G401.6 (cell line): ENCODE measurements around the gene KIFC1.
A peak's percentile ranks its signal among the peaks of the same experiment; 100 is the strongest.

Source experiments
- FAIRE-seq: peaks from 2 replicates; lab custom pipeline; 2012; peaks lifted over from hg19 to GRCh38; lab: Jason Lieb, UNC

Gene KIFC1

GRCh38 chr6:33411632-33412005 is 20.0 kb downstream of the KIFC1 start:
- no peak for FAIRE-seq

DNA sequence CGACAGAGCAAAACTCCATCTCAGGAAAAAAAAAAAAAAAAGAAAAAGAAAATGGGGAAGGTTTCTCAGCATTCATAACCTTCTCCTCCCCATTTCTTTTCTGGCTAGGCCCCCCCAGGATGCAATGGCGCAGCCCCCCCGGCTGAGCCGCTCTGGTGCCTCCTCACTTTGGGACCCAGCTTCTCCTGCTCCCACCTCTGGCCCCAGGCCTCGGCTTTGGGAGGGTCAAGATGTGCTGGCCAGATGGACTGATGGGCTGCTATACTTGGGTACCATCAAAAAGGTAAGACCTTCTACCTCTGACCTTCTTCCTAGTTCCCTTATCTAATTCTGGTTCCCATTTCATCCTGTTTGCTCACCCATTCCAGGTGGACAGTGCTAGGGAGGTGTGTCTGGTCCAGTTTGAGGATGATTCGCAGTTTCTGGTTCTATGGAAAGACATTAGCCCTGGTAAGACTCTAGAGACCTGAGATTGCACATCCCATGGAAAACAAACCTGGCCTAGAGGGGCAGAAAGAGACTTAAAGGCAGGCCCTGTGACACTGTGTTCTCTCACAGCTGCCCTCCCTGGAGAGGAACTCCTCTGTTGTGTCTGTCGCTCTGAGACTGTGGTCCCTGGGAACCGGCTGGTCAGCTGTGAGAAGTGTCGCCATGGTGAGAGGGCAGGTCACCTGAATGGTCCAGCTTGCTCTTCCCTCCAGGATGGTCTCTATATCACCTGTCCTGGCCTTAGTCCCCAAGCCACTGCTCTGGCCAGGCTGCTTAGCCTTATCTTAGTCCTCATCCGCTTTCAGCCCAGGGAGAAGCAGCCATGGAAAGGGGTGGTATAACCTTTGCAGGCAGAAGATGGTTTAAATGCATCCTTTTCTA is 20.8 kb downstream of the KIFC1 start:
- no peak for FAIRE-seq

- no peak for FAIRE-seq
Observed at GRCh38 chr6:33413241-33414120, 21.9 kb downstream of the KIFC1 start.

DNA sequence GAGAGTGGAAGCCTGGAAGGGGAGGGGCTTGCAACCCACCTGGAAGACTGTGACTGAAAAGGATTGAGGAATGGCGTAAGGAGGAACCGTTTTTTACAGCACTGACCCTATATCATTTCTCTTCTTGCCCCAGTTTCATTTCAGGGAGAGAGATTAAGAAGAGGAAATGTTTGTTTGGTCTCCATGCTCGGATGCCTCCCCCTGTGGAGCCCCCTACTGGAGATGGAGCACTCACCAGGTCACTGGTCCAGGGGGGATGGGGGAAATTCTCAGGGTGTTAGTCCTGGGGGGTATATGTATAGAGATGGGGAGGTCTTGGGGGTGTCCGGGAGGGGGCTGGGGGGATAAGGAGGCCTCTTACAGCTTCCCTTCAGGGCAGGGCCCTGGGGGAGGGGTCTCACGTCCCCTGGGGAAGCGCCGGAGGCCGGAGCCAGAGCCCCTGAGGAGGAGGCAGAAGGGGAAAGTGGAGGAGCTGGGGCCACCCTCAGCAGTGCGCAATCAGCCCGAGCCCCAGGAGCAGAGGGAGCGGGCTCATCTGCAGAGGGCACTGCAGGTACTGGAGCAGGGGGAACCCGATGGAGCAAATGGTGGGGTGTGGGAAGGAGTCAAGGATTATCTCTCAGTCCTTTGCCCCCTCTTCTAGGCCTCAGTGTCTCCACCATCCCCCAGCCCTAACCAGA is 23.1 kb downstream of the KIFC1 start:
- no peak for FAIRE-seq

GRCh38 chr6:33415831-33416230 is 24.2 kb downstream of the KIFC1 start:
- no peak for FAIRE-seq

GRCh38 chr6:33416386-33417127 is 24.9 kb downstream of the KIFC1 start:
- FAIRE-seq = no peak

DNA sequence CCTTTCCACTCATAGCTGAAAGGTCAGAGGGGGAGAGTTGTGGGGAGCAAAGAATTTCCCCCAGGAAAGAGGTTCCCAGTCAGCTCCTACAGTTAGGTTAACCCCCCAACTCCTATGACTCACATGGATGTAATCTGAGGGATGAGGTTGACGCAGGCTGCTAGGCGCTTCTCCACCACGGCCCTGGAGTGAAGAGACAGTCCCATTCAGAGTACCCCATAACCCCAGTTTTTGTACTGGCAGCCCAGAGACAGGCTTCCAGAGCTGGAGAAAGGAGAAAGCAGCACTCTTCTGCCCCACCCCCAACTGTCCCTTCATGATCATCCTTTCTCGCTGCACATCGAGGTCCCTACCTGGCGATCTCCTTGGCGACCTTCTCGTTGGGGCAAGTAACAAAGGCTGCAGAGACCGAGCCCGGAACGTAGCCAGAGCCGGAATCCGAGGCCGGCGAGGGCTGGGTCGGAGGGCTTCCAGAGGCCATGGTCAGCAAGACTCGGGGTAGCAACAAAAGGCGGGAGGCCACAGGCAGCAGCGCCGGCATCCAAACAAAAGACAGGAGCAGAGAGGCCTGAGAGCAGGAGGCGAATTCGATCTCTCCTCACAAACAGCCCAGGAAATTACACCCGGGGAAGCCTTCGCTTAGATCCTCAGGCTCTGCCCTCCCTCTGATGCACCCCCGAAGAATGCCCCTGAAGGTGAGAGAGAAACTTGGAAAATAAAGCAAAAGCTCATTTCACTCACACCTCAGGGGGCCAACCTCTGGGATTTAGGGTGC is 25.7 kb downstream of the KIFC1 start:
- FAIRE-seq = no peak

GRCh38 chr6:33417903-33418689 is 26.5 kb downstream of the KIFC1 start, which contains the start of gene CUTA:
CUTA (minus strand) TSS chr6:33418107; CDS start chr6:33418000, 107 bp downstream.
- peak; percentile 99 for FAIRE-seq

- peak; percentile 93 for FAIRE-seq
Observed at GRCh38 chr6:33418690-33419291, 27.2 kb downstream of the KIFC1 start.

GRCh38 chr6:33419580-33420490 is 28.2 kb downstream of the KIFC1 start, which contains the start of gene SYNGAP1:
SYNGAP1 (plus strand) TSS chr6:33420065; CDS start chr6:33420265, 200 bp downstream.
- FAIRE-seq = no peak

GRCh38 chr6:33420491-33421343 is 29.1 kb downstream of the KIFC1 start:
- FAIRE-seq = no peak

DNA sequence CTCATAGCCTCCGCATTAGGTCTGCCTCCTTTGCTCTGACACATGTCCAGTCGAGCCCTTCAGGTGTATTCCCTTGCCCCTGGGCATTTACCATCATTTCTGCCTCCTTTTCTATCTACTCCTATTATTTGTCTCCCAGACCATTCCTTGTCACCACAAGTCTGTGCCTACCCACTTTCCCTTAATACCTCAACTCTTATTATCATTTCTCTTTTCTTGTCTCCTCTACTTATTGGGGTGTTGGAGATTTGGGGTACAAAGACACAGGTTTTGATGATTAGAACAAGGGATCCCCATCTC is 29.7 kb downstream of the KIFC1 start:
- no peak for FAIRE-seq

- FAIRE-seq = no peak
Observed at GRCh38 chr6:33423777-33424176, 32.2 kb downstream of the KIFC1 start.

- FAIRE-seq = no peak
Observed at GRCh38 chr6:33424855-33425667, 33.4 kb downstream of the KIFC1 start.

DNA sequence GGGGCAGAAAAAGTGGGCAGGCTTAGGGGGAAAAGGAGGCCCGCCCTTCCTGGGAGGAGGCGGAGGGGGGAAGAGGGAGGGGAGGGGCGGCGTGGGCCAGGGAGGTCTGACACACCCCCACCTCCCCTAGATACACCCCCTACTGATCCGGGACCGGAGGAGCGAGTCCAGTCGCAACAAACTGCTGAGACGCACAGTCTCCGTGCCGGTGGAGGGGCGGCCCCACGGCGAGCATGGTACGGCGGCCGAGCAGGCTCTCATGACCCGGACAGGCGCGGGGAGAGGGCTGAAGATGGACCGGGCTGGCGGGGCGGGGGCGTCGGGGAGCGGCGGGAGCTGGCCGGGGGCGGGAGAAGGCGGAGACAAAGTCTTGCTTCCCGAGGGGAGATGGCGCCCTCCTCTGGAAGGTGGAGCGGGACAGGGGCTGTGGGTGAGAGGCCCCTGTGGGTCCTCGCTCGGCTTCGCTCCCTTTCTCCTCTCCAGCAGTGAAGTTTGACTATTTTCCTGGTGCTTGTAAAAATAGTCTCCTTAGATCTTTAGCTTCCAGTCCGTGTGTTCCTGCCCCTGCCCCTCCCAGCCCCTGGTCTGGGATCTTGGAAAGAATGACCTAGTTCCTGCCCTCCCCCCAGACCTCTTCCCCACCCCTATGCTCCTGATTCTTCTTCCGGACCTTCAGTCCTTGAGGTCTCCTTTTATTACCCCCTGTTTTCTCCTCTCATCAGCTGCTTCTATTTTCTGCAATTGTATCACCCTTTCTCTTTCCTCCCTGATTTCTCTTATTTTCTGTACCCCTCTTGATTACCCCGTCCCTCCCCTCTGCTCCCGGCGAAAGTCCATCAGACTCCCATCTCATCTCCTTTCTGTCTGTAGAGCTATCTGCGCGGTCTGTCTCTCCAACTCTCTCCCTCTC is 34.3 kb downstream of the KIFC1 start:
- peak; percentile 17 for FAIRE-seq
